Muscle layer of colon (tissue), 2 donors: ENCODE measurements around the gene IDI2.
A peak's percentile ranks its signal among the peaks of the same experiment; 100 is the strongest.
"Not testable (repeated sequence)": the region's sequence is repeated elsewhere in the genome, so short reads cannot be mapped to it uniquely, and the experiment has no call there.

Experiments used
- H3K27ac ChIP-seq: one replicate; pipeline ENCODE4 v1.7.0; 2013; ENCODE audit warnings: low read depth, mild to moderate bottlenecking, low read length, moderate library complexity
- H3K27me3 ChIP-seq, 2 donors: one replicate each; pipeline ENCODE4 v1.7.0; 2013; ENCODE audit warnings: low read length in 2 of 2, mild to moderate bottlenecking in 2 of 2; ENCODE audit not compliant: insufficient read depth in 2 of 2, control insufficient read depth in 1 of 2
- H3K36me3 ChIP-seq: one replicate; pipeline ENCODE4 v1.7.0; 2013; ENCODE audit warnings: mild to moderate bottlenecking, low read length; ENCODE audit not compliant: insufficient read depth
- H3K4me1 ChIP-seq: one replicate; pipeline ENCODE4 v1.7.0; 2013; ENCODE audit warnings: mild to moderate bottlenecking, low read length; ENCODE audit not compliant: insufficient read depth
- H3K4me3 ChIP-seq, 2 donors: one replicate each; pipeline ENCODE4 v1.7.0; 2013; ENCODE audit warnings: low read length in 2 of 2, low read depth in 1 of 2, mild to moderate bottlenecking in 1 of 2, moderate library complexity in 1 of 2
- H3K9ac ChIP-seq: one replicate; pipeline ENCODE4 v1.7.0; 2013; ENCODE audit warnings: low read length
- H3K9me3 ChIP-seq: one replicate; pipeline ENCODE4 v1.7.0; 2013; ENCODE audit warnings: mild to moderate bottlenecking, low read length
- donor health status: abdominal sarcoma.
- donor health status: Adenocarcinoma of cecum.

Gene IDI2

DNA sequence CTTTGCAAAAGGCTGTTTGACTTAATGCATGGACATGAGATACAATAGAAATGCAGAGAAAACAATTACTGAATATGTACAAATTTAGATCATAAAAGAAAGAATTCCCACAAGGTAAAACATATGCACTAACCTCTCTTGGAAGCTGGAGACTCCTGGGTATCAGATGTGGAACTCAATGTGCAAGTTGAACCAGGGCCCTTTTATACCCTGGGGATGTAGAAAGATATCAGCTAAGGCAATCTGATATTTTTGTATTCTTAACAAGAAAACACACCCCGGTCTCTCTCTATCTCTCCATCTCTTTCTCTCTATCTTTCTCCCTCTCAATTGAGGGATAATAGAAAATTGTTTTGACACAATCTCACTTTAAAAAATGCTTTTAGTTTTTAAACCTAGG lies at the start of gene IDI2:
Gene IDI2 (minus strand): TSS at position 177 of the 400 bp plus-strand sequence. CDS start 1,136 bp downstream, outside the sequence.
- Histone ChIP-seq H3K4me1 (no peaks in the 10 kb centered on the region), H3K36me3 (peaks cover under 1% of the 10 kb centered on the region), H3K27me3 (no peaks in the 10 kb centered on the region), H3K9me3 (no peaks in the 10 kb centered on the region), H3K4me3 (no peak within 1 kb of the TSS), H3K27ac (no peak within 1 kb of the TSS), H3K9ac (no peak within 1 kb of the TSS)

DNA sequence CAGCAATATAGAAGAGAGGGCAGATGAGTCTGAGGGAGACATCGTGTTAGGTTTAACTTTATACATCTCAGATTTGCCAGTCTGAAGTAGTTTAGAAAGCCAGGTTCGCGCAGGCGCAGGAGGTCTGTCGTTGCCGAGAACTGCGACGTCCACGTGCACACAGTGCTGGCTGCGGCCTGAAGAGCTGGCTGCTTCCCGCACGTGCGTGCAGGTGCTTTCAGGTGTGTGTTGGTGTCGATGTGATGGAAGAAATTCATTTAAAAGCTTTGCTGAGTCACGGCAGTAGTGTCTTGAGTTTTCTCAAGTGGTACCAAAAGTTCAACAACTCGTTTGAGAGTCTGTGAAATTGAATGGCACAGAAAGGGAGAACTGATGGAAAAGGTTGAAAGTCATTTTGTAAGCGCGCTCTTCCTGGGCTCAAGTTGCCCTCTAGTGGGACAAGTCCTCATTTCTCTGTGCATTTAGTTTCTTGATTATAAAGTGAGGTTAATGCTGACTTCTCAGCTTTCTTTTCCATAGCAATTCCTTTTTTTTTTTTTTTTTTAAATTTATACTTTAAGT lies 49.2 kb upstream of the IDI2 start:
- Histone ChIP-seq H3K27me3 (no peaks in the 10 kb centered on the region), H3K36me3 (peaks cover 25% of the 10 kb centered on the region), H3K9me3 (no peaks in the 10 kb centered on the region), H3K27ac (no peak overlapping the region), H3K4me1 (no peaks in the 10 kb centered on the region), H3K9ac (no peak overlapping the region), H3K4me3 (no peak overlapping the region)

DNA sequence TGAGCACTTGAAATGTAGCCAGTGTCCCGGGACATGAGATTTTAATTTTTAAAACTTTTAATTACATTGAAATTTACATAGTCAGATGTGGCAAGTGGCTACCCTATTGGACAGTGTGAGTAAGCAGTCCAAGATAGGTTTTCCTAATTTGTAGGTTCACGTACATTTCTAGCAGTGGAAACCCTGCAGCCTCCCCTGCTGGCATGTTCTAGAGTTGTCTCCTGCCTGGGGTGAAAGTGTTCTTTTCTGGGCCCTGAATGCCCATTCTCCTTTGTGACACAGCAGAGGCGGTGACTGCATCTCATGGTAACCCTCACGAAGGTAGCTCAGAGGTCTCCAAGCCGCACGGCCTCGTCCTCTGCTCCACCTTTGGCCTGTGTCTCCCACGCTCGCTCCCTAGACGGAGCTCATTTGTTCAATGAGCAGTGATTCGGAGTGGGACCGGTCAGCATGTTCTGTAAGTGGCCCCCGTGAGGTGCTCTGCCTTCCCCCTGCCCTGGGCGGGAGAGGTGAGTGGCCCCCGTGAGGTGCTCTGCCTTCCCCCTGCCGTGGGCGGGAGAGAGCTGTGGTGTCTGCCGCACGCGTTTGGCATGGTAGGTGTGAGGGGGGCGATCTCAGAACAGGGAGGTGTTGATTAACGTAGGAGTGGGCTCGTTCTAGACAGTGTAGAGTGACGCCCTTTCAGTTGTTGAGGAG lies 48.5 kb upstream of the IDI2 start:
- H3K27ac ChIP-seq, result no peak overlapping the region
- H3K9me3 ChIP-seq, result no peaks in the 10 kb centered on the region
- H3K9ac ChIP-seq, result no peak overlapping the region
- no peaks in the 10 kb centered on the region for H3K27me3 ChIP-seq
- H3K4me3 ChIP-seq, result no peak overlapping the region
- no peaks in the 10 kb centered on the region for H3K4me1 ChIP-seq
- peaks cover 19% of the 10 kb centered on the region for H3K36me3 ChIP-seq

DNA sequence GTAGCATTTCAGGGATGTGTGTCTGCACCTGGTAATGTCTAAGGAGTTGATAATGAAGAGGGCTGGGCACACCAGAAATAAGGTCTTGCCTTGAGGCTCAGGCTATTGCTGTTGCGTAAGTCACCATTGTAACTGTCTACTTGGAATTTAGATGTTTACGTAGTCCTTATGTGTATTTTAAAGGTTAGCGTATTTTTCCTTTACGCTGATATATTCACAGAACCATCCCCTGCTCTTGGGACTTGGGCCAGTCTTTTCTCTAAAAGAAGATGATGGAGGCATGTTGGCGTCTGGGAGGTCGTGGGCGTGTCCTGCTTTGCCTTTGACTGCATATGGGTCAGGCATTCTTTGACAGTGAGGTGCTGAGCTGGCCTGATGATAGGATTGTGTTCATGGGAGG lies 45.3 kb upstream of the IDI2 start:
- Histone ChIP-seq H3K27ac (no peak overlapping the region), H3K9me3 (no peaks in the 10 kb centered on the region), H3K9ac (no peak overlapping the region), H3K4me3 (no peak overlapping the region), H3K36me3 (peaks cover 11% of the 10 kb centered on the region), H3K4me1 (no peaks in the 10 kb centered on the region), H3K27me3 (no peaks in the 10 kb centered on the region)

DNA sequence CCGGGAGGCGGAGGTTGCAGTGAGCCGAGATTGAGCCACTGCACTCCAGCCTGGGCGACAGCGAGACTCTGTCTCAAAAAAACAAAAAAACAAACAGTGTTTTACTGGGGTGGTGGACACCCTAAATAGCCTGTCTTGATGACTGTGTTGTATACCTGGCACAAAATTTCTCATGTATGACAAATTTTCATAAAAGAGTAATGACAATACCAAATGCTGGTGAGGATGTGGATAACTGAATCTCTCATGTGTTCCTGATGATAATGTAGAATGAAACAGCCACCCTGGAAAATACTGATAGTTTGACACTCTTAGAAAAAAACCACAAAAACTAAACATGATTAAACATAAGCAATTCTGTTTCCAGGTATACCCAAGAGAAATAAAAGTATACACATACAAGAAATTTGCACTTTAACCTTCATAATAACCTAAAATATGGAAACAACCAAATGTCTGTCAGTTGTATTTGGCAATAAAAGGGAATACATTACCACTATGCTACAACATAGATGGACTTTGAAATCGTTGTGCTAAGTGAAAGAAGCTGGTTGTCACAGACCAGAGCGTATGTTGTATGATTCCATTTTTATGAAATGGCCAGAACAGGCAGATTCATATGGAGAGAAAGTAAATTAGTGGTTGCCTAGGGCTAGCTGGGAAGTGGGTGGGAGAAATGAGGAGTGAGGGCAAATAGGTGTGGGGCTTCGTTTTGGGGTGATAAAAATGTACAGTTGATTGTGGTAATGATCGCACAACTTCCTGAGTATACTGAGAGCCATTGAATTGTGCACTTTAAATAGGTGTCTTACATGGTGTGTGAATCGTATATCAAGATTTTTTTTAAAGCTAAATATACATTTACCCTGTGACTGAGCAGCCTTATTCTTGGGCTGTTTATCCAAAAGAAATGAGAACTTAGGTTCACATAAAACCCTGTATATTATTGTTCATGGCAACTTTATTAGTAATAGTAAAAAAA lies 43.0 kb upstream of the IDI2 start:
- Histone ChIP-seq H3K36me3 (peaks cover 11% of the 10 kb centered on the region), H3K4me3 (no peak overlapping the region), H3K9ac (no peak overlapping the region), H3K9me3 (no peaks in the 10 kb centered on the region), H3K4me1 (no peaks in the 10 kb centered on the region), H3K27me3 (no peaks in the 10 kb centered on the region), H3K27ac (no peak overlapping the region)

DNA sequence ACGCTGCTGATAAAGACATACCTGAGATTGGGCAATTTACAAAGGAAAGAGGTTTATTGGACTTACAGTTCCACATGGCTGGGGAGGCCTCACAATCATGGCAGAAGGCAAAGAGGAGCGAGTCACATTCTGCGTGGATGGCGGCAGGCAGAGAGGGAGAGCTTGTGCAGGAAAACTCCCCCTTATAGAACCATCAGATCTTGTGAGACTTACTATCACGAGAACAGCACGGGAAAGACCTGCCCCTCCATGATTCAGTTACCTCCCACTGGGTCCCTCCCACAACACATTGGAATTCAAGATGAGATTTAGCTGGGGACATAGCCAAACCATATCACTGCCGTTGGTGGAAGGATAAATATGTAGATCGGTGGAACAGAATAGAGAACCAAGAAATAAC lies 41.1 kb upstream of the IDI2 start:
- peaks cover 12% of the 10 kb centered on the region for H3K36me3 ChIP-seq
- H3K4me3 ChIP-seq, H3K27me3 ChIP-seq, H3K9me3 ChIP-seq, H3K9ac ChIP-seq, H3K27ac ChIP-seq, H3K4me1 ChIP-seq: not testable (repeated sequence)

DNA sequence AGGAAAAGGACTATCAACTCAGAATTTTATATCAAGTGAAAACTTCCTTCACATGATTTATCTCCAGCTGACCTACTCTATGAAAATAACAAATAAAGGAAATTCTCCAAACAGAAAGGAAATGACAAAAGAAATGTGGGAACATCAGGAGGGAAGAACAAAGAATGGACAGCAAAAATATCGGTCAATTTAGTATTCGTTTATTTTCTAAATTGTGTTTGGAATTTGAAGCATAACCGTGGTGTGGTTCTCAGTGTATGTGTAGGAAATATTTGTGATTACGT lies 39.2 kb upstream of the IDI2 start:
- Histone ChIP-seq H3K4me3 (no peak overlapping the region), H3K9me3 (no peaks in the 10 kb centered on the region), H3K36me3 (peaks cover 12% of the 10 kb centered on the region), H3K27ac (no peak overlapping the region), H3K27me3 (no peaks in the 10 kb centered on the region), H3K9ac (no peak overlapping the region), H3K4me1 (no peaks in the 10 kb centered on the region)

DNA sequence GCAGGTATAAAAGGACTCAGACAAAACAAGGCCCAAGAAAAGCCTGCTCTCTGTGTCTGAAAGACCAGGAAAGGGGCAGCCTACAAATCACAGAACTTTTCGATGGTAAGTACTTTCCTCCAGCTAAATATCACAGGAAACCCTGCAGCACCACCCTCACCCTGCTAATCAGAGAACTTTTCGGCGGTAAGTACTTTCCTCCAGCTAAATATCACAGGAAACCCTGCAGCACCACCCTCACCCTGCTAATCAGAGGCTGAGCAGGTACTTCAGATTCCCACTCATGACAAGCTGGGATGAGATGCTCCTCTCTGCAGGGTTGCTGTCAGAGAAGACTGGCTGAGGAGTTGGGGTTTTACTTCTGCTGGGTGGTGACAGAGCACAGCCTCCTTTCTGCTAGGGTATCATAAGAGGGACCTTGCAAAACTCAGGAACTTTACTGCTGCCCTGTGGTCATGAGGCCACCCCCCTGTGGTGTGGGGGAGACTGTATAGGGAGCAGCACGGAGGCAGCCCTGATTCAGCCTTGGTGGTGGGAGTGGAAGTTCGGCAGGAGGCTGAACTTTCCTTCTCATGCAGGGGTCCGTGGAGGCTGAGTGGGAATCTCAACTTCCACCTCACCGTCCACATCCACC lies 37.7 kb upstream of the IDI2 start:
- Histone ChIP-seq H3K4me1 (peaks cover 2% of the 10 kb centered on the region), H3K4me3 (no peak overlapping the region), H3K27ac (no peak overlapping the region), H3K9ac (no peak overlapping the region), H3K9me3 (no peaks in the 10 kb centered on the region), H3K27me3 (no peaks in the 10 kb centered on the region), H3K36me3 (peaks cover 12% of the 10 kb centered on the region)

DNA sequence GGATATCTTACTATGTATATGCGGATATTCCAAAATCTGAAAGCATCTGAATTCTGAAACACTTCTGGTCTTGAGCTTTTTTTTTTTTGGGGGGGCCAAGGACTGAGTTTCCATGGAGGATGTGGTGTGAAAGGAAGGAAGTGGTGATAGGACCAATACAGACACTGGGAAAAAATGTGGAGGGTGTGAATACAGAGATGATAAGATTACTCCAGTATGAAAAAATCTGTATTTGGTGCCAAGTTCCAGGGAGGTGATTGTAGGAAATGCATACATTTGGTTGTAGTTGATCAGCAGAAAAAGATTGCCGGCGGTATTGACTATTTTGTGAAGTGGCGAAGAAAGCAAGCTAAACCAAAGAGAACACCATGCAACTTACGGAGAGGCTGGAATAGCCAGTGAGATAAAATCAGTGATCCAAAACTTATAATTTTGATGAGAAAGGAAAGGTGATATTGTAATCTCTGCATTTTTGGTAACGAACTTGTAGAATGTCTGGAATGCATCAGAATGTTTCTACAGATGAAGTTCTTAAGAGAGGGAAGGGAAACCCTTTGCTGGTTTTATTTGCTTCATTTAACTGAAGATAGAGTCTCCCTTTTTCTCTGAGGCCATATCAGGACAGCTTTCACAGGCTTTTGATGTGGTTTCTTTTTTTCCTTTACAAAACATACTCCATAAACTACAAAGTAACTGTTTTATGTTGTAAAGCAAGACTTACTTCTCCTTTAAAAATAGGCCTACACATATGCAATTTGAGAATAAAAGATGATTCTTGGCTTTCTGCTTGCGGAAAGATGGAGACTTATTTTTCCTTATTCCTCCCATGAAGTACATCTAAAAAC lies 36.5 kb upstream of the IDI2 start:
- Histone ChIP-seq H3K36me3 (peaks cover 12% of the 10 kb centered on the region), H3K27me3 (no peaks in the 10 kb centered on the region), H3K27ac (no peak overlapping the region), H3K9ac (no peak overlapping the region), H3K4me3 (no peak overlapping the region), H3K9me3 (no peaks in the 10 kb centered on the region), H3K4me1 (peaks cover 13% of the 10 kb centered on the region)

DNA sequence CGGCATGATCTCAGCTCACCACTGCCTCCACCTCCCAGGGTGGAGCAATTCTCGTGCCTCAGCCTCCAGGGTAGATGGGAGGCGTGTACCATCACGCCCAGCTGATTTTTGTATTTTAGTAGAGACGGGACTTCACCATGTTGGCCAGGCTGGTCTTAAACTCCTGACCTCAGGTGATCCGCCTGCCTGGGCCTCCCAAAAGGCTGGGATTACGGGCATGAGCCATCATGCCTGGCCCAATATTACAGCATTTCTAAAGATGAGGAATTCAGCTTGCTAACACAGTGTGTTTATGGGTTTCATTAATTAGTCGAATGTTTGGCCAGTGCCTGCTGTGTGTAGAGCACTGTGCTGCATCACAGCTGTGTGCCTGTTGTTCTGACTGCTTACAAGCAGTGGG lies 34.2 kb upstream of the IDI2 start:
- no peaks in the 10 kb centered on the region for H3K27me3 ChIP-seq
- no peak overlapping the region for H3K27ac ChIP-seq
- no peak overlapping the region for H3K4me3 ChIP-seq
- H3K9ac ChIP-seq, result no peak overlapping the region
- H3K4me1 ChIP-seq, result peaks cover 18% of the 10 kb centered on the region
- H3K9me3 ChIP-seq, result no peaks in the 10 kb centered on the region
- H3K36me3 ChIP-seq, result peaks cover 12% of the 10 kb centered on the region

DNA sequence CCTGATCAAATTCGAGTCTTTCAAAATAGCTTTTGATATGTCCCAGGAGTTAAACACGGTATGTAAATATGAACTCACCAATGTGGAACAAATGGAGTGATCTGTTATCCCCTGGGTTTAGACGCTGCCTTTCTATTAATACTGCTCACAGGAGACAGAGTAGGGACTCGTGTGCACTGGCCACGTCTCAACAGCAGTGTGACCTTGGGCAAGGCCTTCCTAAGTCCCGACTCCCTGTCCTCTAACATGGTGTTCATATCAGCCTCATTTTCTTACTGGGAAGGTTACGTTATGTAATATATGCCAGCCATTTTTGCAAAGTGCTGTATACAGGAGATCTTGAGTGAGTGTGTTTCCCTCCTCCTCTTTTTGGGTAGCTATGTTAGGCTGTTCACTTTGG lies 32.4 kb upstream of the IDI2 start:
- Histone ChIP-seq H3K4me3 (peak overlapping the region in 1 of 2 donors; percentile 76), H3K36me3 (peaks cover 13% of the 10 kb centered on the region), H3K9me3 (no peaks in the 10 kb centered on the region), H3K9ac (no peak overlapping the region), H3K4me1 (peaks cover 28% of the 10 kb centered on the region), H3K27me3 (no peaks in the 10 kb centered on the region), H3K27ac (no peak overlapping the region)
